ENCODE results near the gene SMARCD2.

GRCh38 chr17:63827801-63828221 lies 14.7 kb downstream of the SMARCD2 start:
- TF ChIP-seq CTCF (IDR thresholded peaks at IDR 0.05) (no peak), EP300 (IDR thresholded peaks at IDR 0.05) (no peak)
